Left forelimb (tissue), 1 donor: ENCODE measurements around the gene ZNF385B.
"Not testable (repeated sequence)": the region's sequence is repeated elsewhere in the genome, so short reads cannot be mapped to it uniquely, and the experiment has no call there.

Experiments used
- DNase-seq: peaks from one replicate; pipeline ENCODE4 v3.0.0-alpha.2; 2018; ENCODE audit warnings: low spot score

ZNF385B gene

DNA sequence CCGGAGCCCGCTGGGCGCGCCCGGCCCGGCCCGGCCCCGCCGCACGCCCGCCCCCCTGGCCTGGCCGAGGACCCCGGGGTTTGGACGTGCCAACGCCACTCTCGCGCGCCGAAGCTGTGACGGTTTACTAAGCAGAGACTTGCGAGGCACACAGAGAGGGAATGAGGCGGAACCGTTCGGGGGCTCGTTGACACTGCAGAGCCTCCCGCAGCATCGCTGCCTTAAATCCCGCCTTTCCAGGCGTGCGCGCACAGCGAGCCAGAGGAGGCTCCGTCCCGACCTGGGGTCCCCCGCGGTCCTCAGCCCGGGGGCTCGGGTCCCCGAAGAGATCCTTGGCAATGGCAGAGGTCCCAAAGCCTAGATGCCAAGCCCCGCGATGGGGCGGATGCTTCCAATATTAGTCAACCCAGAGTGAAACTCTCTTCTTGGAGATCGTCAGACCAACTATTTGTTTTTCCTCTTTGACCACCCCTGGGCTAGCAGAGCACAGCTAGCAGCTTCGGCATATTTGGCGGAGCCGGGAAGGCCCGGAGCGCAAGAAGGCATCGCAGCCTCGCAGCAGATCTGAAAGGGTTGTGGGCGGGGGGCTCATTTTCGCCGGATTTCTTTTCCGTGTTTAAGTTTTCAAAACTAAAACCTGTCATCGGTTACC lies at the start of gene ZNF385B:
Gene ZNF385B, minus strand, starts transcription at position 197 of the 652 bp plus-strand sequence.
- DNase-seq: no peak

DNA sequence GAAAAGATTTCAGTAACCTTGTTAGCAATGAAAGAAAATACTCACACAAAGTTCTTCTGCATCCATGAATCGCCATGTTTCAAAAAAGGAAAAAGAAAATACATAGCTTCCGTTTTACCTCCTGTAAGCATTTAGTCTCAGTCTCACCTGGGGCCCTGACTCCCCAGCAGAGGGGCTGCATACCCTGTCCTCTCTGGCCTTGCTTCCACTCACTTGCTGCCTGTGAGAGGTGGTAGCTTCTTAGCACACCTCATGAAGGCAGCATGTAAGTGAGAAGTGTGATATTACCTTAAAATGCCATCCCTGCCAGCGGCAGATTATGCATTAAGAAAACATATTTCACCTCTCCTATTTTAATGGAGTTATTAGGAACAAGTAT lies 49.3 kb upstream of the ZNF385B start:
- DNase-seq: no peak

DNA sequence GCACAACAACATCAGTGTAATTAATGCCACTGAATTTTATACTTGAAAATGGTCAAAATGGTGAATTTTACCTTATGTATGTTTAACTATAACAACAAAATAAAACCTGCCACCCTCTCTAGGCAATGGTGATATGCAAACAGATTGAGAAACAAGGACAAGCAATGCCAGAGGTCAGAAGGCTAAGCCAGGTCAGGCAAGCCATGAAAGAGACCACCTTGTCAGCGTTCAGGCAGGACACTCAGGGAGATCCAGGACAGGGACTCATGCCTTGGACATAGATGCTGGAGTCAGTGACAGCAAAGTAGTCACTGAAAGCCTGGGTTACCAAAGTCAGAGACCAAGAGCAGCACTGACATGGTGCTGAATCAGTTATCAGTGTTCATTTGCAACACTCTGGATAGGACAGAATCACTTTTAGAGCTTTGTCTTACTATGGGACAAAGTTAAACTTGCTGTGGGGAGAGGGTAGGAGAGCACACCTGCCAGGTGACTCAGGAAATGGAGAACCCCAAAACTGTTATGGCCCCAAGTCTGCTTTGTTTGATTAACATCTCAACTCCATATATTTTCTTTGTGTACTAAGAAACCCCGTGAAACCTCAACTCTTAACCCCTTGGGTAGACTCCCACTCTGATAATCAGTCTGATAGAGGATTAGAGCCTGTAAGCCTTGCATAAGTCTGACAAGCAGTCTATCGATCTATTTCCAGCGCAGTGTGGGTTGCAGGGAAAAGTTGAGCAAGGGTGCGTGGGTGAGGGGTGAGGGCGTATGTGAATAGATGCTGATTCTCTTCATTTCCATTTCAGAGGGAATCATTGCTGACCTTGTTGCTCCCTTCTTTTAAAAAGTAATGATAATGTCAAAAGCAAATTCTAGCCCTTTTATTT lies 48.7 kb upstream of the ZNF385B start:
- no peak for DNase-seq

DNA sequence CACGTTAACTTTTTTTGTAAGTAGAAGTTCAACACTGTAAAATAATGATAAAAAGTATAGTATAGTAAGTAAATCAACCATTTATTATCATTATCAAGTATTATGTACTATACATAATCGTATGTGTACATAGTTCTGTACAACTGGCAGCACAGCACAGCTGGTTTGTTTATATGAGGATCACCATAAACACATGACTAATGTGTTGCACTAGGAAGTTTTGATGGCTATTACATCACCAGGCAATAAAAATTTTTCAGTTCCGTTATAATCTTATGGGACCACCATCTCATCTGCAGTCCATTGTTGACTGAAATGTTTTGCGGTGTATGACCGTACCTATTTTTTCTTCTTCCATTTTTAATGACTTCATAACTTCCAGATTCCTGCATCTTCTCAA lies 39.2 kb upstream of the ZNF385B start:
- DNase-seq: no peak

DNA sequence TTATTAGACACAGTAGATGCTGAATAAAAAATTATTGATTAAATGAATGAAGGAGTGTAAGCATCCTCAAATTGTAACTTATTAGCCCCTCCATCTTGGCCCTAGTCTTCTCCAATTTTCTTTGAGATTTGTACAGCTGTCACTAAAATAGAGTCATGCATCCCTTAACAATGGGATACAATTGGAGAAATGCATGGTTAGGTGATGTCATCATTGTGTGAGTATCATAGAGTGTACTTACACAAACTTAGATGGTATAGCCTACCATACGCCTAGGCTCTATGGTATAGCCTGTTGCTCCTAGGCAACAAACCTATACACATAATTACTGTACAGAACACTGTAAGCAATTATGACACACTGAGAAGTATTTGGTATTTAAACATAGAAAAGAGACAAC lies 38.3 kb upstream of the ZNF385B start:
- DNase-seq: no peak

DNA sequence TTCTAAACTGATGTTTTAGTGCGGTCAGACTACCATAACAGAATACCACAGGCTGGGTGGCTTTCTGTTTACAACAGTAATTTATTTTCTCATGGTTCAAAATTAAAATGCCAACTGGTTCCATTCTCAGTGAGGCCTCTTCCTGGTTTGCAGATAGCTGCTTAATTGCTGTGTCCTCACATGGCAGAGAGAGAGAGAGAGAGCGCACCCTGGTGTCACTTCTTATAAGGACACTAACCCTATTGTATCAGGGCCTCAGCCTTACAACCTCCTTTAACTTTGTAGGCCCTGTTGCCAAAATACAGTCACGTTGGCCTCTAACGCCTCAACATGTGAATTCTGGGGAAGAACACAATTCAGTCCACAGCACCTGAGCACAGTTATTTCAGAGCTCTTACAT lies 37.5 kb upstream of the ZNF385B start:
- no peak for DNase-seq

DNA sequence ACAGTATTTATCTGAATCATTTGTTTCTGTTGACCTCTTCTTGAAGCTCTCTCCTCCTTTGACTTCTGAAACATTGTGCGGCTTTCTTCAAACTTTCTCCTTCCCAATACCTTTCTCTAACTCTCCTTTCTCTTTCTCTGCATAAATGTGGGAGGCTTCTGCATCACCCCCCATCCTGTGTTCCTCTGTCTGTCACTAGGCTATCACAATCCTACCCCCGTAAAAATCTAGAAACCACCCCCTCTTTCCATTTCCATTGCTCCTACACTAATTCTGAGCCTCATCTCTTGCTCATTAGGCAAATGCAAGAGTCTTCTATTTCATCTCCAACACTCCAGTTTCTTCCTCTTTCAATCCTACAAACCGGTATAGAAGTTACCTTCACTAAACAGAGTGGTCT lies 32.2 kb upstream of the ZNF385B start:
- no peak for DNase-seq

DNA sequence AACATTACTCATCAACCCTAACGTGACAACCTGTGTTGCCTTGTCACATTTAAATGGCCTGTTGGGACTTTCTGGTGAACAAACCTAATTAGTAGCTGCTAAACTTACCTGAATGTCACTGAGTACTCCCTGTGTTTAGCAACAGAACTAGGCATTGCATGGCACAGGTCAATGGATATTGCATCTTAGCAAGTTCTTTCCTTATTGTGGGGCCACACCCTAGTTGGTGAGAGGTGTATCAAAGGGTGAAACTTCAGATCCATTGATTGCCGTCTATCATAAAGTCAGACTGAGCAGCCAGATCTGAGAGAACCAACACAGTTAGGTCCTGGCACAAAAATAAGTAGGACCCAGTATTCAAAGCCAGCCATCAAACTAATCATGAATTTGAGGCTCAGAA lies 29.8 kb upstream of the ZNF385B start:
- no peak for DNase-seq

DNA sequence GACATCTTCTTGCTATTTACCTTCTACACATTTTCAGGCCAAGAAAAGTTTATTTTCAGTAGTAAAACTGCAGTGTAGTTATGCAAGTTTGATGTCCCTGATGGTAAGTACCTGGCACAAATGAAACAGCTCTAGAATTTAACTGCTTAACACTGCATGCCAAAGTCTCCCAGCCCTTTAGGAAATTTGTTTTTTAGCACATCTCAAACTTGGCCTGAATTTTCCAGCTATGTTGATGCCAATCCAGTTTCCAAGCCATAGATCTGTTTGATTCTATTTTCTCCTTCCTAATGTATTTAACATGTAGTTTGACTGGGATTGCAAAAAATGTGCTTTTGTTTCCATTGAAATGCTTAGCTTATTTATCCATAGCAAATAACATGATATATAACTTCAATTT lies 29.3 kb upstream of the ZNF385B start:
- DNase-seq: no peak

DNA sequence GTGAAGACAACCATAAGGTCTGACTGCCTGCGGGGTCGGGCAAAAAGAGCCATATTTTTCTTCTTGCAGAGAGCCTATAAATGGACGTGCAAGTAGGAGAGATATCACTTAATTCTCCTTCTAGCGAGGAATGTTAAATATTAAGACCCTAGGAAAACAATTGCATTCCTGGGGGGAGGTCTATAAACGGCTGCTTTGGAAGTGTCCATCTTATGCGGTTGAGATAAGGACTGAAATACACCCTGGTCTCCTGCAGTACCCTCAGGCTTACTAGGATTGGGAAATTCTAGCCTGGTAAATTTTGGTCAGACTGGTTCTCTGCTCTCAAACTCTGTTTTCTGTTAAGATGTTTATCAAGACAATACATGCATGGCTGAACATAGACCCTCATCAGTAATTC lies 27.2 kb upstream of the ZNF385B start:
- DNase-seq: not testable (repeated sequence)

DNA sequence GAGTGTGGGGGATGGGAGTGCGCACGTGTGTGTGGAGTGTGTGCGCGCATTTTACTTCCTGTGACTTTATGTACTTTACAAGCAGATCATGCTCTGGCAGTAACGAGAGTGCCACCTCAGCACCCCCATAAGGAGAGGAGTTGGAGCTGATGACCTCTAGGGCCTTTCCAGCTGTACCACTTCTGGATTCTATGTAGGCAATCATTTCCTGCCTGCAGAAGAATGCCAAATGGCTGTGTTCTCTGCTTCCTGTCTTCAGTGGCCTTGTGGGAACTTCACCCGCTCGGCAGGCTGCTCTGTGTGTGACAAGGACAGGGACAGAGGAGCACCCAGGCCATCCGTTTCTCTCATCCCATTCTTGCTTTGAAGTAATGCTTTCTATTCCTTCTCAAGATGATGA lies 22.8 kb upstream of the ZNF385B start:
- no peak for DNase-seq

DNA sequence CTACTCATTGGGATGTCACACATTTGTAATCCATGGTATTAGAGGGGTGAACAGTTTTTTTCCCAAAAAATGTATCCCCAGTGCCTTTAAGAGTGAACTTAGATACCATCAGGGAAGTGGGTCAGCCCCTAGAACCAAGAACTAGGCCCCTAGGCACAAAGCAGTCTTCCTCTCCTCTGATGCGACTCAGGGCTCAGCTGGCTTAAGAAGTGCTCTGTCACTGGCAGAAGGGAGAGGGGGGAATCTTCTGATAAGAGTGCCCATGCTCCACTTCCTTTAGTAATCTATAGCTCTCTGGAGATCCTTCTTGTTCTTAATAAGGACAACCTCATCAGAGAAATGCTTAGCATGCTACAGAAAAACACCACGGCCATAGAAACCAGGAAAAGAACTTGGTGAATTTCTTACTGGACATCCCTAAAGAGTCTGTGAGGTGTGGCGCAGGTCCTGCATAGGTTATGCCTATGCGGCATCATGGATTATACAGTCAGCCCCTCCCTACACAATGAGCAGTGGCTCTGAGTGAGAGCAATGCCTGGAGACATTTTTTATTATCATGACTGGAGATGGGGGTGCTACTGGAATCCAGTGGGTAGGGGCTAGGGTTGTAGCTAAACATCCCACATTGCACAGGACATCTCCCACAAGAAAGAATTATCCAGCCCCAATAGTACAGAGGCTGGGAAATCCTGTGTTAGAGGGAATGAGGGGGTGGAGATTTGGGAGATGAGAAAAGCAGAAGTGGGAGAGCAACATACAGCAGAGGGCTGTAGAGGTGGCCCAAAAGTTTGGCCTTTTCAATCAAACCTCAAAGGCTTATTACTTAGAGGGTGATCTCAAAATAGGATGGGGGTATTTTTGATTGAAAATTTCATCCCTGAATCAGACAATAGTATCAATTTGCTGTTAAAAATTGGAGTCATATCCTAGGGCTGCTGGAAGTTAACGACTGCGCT lies 21.7 kb upstream of the ZNF385B start:
- DNase-seq: no peak

DNA sequence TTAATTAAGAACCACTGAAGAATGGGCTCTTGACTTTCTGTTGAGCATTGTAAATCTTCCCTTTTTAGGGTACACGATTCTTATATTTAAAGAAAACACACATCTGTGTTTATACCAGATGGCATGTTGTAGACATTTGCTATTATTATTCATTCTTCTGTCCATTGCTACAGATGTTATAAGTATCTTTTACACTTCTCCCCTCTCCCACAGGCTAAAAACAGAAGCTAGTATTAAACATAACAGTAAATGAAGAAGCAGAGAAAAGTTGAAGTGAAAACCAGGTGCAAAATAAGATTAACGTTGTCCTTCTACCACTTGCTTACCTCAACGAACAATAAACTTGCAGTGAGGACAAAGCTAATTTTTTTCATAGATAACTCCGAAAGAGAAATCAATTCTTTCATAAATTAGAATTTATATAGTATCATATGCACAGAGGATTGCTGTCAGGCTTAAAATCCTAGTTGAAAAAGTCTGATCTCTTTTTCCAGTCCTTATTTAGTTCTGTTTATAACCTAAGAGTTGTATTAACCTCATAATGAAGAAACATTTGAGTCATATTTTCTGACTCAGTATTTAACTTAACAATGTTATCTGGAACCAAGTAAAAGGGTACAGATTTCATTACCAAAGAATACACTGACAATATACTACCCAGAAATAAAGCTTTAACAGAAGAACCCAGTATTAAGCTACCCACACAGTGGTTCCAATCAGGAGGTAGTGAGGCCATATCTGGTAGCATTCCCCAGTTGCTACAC lies 16.4 kb upstream of the ZNF385B start:
- no peak for DNase-seq

DNA sequence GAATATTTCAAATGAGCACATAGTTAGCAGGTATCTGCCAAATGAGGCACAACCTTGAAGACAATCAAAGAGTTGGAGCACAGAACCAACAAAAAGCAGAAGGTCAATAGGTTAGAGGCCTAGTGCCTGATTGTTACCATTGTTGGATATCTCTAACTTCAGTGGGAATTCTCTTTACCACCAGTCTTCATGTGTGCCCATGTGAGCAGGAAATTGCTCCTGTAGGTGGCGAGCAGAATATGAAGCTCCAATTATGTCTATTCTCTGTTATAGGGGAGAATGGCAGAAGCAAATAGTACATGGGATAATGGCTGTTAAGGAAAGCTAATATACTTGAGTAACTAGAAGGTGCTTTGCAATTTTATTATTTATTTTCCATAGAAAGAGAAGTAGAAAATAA lies 14.9 kb upstream of the ZNF385B start:
- DNase-seq: no peak

DNA sequence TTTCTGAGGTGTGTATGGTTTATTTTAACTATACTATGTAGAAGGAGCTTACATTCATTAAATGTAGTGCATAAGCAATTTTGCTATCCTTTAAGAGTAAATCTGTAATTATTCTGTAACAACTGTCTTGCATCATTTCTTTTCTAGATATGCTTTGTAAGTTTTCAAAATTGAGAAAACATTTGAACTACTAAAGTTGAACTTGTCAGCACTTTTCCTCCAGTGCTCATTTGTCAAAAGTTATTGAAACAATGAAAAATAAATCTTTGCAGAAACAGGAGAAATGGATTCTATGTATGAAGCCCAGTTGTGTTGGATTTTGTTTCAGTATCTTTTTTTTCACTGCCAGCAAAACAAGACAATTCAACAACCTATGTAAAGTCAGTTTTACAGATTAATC lies 14.5 kb upstream of the ZNF385B start:
- no peak for DNase-seq

DNA sequence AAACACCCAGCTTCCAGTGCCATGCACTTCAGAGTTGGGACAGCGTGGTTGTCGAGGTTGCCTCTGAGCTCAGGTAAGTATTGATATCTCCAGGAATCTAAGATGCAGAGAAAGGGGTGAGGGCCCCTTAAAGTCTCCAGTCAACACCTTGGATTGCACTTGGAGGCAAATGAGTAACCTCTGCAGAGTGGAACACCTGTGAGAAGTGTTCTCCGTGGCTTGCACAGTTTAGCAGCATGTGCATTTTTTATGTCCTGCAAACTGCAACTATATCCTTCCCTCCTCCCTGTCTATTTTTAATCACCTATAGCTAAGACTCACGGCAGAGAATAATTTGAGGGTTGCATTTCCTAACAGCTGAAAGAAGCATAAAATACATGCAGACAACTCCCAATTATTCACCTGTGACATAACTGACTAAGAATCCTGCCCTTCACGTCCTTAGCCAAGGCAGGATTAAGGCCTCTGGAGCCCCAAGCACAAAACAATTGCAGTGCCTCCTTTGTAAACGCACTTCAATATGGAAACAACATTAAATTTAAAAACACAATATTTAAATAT lies 1.6 kb upstream of the ZNF385B start:
- DNase-seq: no peak

DNA sequence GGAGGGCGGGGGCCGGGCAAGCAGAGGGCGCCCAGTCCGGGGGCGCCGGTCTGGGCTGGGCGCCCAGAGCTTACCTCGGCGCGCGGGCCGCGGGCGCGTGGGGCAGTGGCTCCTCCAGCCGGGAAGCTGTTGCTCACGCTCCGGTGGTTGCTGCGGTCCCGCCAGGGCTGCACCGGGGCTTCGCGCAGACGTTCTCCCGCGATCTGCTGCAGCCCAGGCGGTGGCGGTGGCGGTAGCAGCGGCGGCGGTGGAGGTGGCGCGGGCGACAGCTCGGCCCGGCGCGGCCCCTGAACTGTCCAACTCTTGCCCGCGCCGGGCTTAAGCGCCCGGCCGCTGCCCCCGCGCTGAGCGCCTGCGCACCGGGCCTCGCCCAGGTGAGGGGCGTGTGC lies 391 bp downstream of the ZNF385B start:
- DNase-seq: no peak

DNA sequence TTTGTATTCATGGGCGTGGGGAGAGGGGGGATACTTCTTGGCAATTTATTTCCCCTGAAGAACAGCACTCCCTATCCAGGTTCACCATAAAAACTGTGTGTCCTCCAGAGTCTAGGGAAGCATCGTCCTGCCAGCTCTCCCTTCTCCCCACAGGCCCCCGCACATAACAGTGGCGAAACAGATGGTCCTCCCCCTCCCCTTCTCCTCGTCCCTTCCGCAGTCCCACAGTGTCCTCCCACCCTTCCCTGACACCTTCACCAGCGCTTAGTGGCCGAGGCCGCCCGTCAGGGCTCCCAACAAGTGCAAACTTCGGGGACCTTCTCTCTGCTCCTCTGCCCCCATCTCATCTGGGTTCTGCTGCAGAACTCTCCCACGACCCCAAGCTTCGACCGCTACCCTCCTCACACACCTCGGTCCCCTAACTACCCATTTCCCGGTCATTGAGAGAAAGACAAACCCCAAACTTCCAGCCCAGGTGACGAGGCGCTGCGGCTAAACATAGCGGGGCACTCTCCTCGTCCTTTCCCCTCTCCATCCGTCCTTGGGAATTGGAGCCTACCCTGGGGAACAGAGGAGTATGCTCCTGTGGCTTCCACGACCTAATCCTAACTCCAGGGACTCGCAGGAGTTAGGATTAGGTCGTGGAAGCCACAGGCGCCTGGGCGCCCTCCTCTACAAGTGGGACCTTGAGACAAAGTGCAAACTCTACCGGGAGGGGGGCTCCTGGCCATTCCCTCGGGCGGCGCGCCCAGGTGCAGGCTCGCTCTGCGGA lies 971 bp downstream of the ZNF385B start:
- no peak for DNase-seq

DNA sequence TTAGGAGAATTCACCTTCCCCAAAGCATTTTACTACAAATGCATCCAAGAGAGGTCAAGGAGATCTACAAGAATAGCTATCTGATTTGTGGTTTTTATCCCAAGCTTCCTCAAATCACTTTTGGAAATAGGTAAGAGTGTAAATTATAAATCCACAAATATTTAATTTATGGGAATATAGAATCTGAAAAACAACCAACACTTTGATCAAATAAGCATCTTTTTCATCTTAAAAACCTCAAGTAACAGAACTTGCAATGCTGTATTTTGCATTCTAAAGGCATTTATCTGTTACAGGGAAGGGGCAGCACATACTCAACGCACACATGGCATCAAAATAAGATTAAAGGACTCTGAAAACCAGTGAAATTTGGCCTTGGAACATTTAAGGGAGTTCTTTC lies 1.9 kb downstream of the ZNF385B start:
- DNase-seq: no peak

DNA sequence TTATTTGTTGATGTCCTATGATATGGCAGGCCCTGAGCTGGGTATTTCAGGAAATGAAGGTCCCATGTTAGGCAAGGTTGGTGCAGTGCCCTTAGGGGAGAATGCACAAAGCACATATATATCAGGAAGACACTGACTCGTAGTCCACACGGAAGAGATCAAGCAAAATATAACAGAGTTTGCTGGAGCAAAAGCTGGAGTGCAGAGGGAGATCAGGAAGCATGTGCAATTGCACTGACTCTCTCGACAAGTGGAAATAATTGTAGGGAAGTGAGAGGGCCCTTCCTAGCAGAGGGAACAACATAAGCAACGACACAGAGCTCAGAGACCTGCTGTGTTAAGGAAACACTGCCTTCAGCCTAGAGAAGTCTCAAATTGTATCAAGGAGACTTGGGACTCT lies 4.2 kb downstream of the ZNF385B start:
- DNase-seq: no peak

DNA sequence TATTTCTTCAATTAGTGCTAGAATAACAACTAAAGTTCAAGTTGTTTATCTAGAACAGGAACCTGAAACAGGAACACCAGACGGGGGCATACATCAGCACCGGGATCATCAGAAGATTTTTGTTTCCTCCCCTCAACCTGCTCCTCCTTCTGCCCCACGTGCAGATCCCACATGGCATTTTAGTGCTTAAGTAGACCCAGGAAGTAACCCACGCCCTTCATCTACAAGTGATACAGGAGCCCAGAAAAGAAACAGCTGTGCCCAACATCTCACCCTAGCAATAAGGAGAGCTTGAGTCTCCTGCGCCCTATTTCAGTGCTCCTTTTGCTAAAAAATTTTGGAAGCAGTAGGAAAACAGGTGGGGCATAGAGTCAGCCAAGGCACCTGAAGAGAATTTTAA lies 5.2 kb downstream of the ZNF385B start:
- DNase-seq: no peak
